K562 (cell line): ENCODE data around the gene SIRT4. TPM values are rescaled to one million over a fixed set of nuclear protein-coding genes. Genes with fewer than 3 reads are reported as not detected.

Experiments
- ATAC-seq: fragments of 200-7000 bp; cut with Tn5 transposase; 3 replicates; pipeline ENCODE4 v1.9.1; 2020; ENCODE audit warnings: moderate library complexity
- BruUV-seq: library from RNA; stranded (reverse); fragments of 400-500 nt; replicated peaks from 2 replicates; lab custom pipeline; 2021; lab: Mats Ljungman, UMichigan
- CTCF ChIA-PET: fragments of 300-600 bp; formaldehyde crosslinking; extraction: SDS; loops from one replicate; lab custom pipeline; 2021; ENCODE audit warnings: low intra/inter-chr PET ratio; lab: Yijun Ruan, JAX
- POLR2A ChIA-PET: fragments of 300-600, 350-650 bp; sonication (Branson Sonifier 250); formaldehyde crosslinking; extraction: SDS; loops from one replicate; lab custom pipeline; 2021; ENCODE audit warnings: antibody characterized with exemption, inconsistent platforms; lab: Yijun Ruan, JAX
- DNase-seq, 4 experiments: peaks; one replicate each; pipeline versions ENCODE4 v3.0.0 to v3.0.0-alpha.2; 2011 to 2018; ENCODE audit warnings: low spot score in 3 of 4, mixed read lengths in 3 of 4; ENCODE audit errors: extremely low read depth in 1 of 4
- FAIRE-seq: peaks from 2 replicates; lab custom pipeline; 2011; peaks lifted over from hg19 to GRCh38; lab: Jason Lieb, UNC
- H2AFZ ChIP-seq: 2 replicates; pipeline ENCODE4 v1.6.0; 2011; ENCODE audit warnings: low read depth, low read length, control low read depth, inconsistent platforms
- H3K27ac ChIP-seq: fragments of 200-600 bp; 3 replicates; pipeline ENCODE4 v1.8.0; 2011; ENCODE audit warnings: low read depth, mild to moderate bottlenecking, control low read depth, inconsistent platforms, low read length, moderate library complexity, mixed read lengths; ENCODE audit errors: extremely low read depth
- H3K27me3 ChIP-seq, 2 experiments: fragments of 300-600 bp in 1 of 2; 2 replicates in 1 of 2; 3 replicates in 1 of 2; pipeline versions ENCODE4 v1.6.0 to v1.8.0; 2011; ENCODE audit warnings: inconsistent platforms in 2 of 2, low read length in 2 of 2, mild to moderate bottlenecking in 1 of 2, mixed read lengths in 1 of 2, moderate library complexity in 1 of 2; ENCODE audit not compliant: control insufficient read depth in 2 of 2, insufficient read depth in 2 of 2
- H3K36me3 ChIP-seq: fragments of 300-600 bp; 3 replicates; pipeline ENCODE4 v1.8.0; 2011; ENCODE audit warnings: mild to moderate bottlenecking, low read length, inconsistent platforms; ENCODE audit not compliant: control insufficient read depth, insufficient read depth
- H3K4me1 ChIP-seq, 2 experiments: fragments of 200-600 bp in 1 of 2; replicated peaks in 1 of 2; 2 replicates in 1 of 2; 3 replicates in 1 of 2; pipeline versions ENCODE4 v1.5.1 to v1.8.0; 2011; ENCODE audit warnings: inconsistent platforms in 2 of 2, low read length in 2 of 2, mild to moderate bottlenecking in 1 of 2, mixed read lengths in 1 of 2, moderate library complexity in 1 of 2; ENCODE audit not compliant: control insufficient read depth in 2 of 2, insufficient read depth in 2 of 2
- H3K4me2 ChIP-seq: 2 replicates; pipeline ENCODE4 v1.6.1; 2011; ENCODE audit warnings: low read length, control low read depth, inconsistent platforms, mixed read lengths; ENCODE audit not compliant: insufficient read depth
- H3K4me3 ChIP-seq: fragments of 200-600 bp; sonication (generic), shearing (Covaris generic); 2 replicates; pipeline ENCODE4 v1.5.1; 2016; ENCODE audit warnings: control low read depth, inconsistent platforms
- H3K79me2 ChIP-seq: fragments of 200-600 bp; 3 replicates; pipeline ENCODE4 v1.8.0; 2011; ENCODE audit warnings: low read length, inconsistent platforms; ENCODE audit not compliant: control insufficient read depth, insufficient read depth
- H3K9ac ChIP-seq, 2 experiments: 2 replicates each; pipeline versions ENCODE4 v1.6.0 to v1.6.1; 2011; ENCODE audit warnings: low read depth in 2 of 2, low read length in 2 of 2, control low read depth in 1 of 2, inconsistent platforms in 1 of 2, mild to moderate bottlenecking in 1 of 2, mixed read lengths in 1 of 2; ENCODE audit not compliant: insufficient read depth in 1 of 2
- H3K9me1 ChIP-seq: one replicate; pipeline ENCODE4 v1.6.0; 2011; ENCODE audit warnings: inconsistent platforms, mild to moderate bottlenecking, low read length, moderate library complexity; ENCODE audit not compliant: control insufficient read depth, insufficient read depth
- H3K9me3 ChIP-seq: replicated peaks from 2 replicates; pipeline ENCODE4 v1.5.1; 2011; ENCODE audit warnings: low read depth, low read length, inconsistent platforms; ENCODE audit not compliant: control insufficient read depth, insufficient read depth
- H4K20me1 ChIP-seq: replicated peaks from 2 replicates; pipeline ENCODE4 v1.6.1; 2011; ENCODE audit warnings: low read length, inconsistent platforms, mixed read lengths; ENCODE audit not compliant: control insufficient read depth, insufficient read depth
- BRCA1 ChIP-seq, 2 experiments: fragments of 450-650 bp in 1 of 2; sonication (generic) in 1 of 2; formaldehyde crosslinking in 1 of 2; IDR thresholded peaks; 2 replicates each; pipeline versions ENCODE4 v1.5.0 to v1.6.1; 2017 to 2020; ENCODE audit warnings: mild to moderate bottlenecking in 1 of 2, missing genetic modification reagents in 1 of 2
- CHD1 ChIP-seq: fragments of 200-600 bp; sonication (generic); IDR thresholded peaks from one replicate; pipeline ENCODE4 v1.6.1; 2012; ENCODE audit warnings: mild to moderate bottlenecking, moderate library complexity, low read length, inconsistent platforms
- KAT7 ChIP-seq: sonication (generic); formaldehyde crosslinking; IDR thresholded peaks from 2 replicates; pipeline ENCODE4 v1.8.0; 2022; ENCODE audit warnings: missing genetic modification reagents, mild to moderate bottlenecking, borderline replicate concordance
- WGBS: fragments of 100-300 bp; shearing (Covaris generic); methylation state at CpG from one replicate; pipeline ENCODE4 v1.1.6; 2016; ENCODE audit warnings: low coverage, mixed read lengths; ENCODE audit not compliant: insufficient coverage; ENCODE audit errors: missing lambda C conversion rate; 5-methylcytosine and 5-hydroxymethylcytosine counted together
- in situ Hi-C: fragments of 300-500 bp; cut with MboI; formaldehyde crosslinking; loops from 4 replicates; pipeline ENCODE4 v1.15.0; 2018; ENCODE audit warnings: inconsistent platforms, mixed read lengths
- intact Hi-C: fragments of 100-400 bp; cut with micrococcal nuclease; formaldehyde crosslinking; loops from 2 replicates; pipeline ENCODE4 v1.14.2; 2022
- polyA plus RNA-seq, 8 experiments: library from polyadenylated mRNA; depleted of rRNA in 4 of 8; stranded (reverse) in 5 of 8; unstranded in 3 of 8; fragments of >200 nt; fragmentation: Nextera tagmentation in 2 of 8; fragmentation: Illumina TruSeq in 1 of 8; extraction: Ambion mirVana in 2 of 8; extraction: Trizol in 1 of 8; gene quantifications; 2 replicates each; pipeline versions ENCODE4 v1.2.1 to v1.2.3, GENCODE V29; 2011 to 2014; ENCODE audit warnings: inconsistent platforms in 1 of 8, missing spikeins in 1 of 8
- total RNA-seq, 7 experiments: library from RNA; depleted of rRNA in 6 of 7; stranded (reverse); fragments of >200 nt in 6 of 7; fragmentation: Illumina TruSeq in 2 of 7; extraction: Trizol in 2 of 7; gene quantifications; 2 replicates each; pipeline versions ENCODE4 v1.2.1 to v1.2.3, GENCODE V29; 2011 to 2021; ENCODE audit warnings: low replicate concordance in 1 of 7

SIRT4 gene
- total and polyA plus RNA-seq, 9 of the 15 experiments (the other 6 are each of a cell fraction or from before 2014, with no cell fraction given) = 0.86 to 5.2 (median 2.4) TPM

DNA sequence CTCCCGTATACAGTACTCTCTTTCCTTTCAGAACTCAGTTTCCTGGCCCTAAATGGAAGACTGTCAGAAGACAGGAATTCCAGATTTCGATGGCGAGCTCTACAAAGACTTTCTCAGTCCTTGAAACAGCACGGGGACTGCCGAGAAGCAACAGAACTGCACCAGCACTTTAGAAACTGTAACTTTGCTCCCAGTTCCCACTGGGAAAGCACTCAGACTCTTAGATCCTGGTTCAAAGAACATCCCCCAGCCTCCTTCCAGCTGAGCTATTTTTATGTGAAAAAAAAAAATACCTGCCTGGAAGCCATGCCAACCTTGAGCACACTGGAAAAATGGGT, 38.4 kb upstream of the SIRT4 start:
- Histone ChIP-seq H3K9me1 (no peaks in the 10 kb centered on the region), H3K4me3 (no peak overlapping the region), H3K9ac (peak overlapping the region in 1 of 2 experiments; percentile 99; a peak in 2 of 4 replicates), H3K79me2 (peaks cover 53% of the 10 kb centered on the region; the same call in 2 of the 3 replicates), H3K36me3 (no peaks in the 10 kb centered on the region; the same call in 2 of the 3 replicates), H2AFZ (no peak overlapping the region), H3K4me2 (no peak overlapping the region), H4K20me1 (peaks cover 16% of the 10 kb centered on the region), H3K9me3 (no peaks in the 10 kb centered on the region), H3K27ac (no peak overlapping the region), H3K4me1 (peaks cover 37 to 42% of the 10 kb centered on the region in 2 experiments; a peak in 4 of 5 replicates), H3K27me3 (no peaks in the 10 kb centered on the region)
- TF ChIP-seq BRCA1 (IDR thresholded peaks at IDR 0.05) (no peak), BRCA1 (CRISPR knock-in tag; IDR thresholded peaks at IDR 0.05) (no peak)
- ChIA-PET POLR2A (interaction anchor here (0.9 to 10.5 kb wide), 6 partner anchors 15 to 163 kb away, joined by 3 to 110 read pairs (median 32); partner anchors contain the start of genes GCN1, RNU4-1, RNU4-2 and RPLP0), CTCF (no interaction called here)
- no peak for FAIRE-seq
- no TSS peak for BruUV-seq
- no peak for ATAC-seq
- WGBS = 46% methylated on average over 5 of the region's 5 CpGs
- intact Hi-C loops (no loop called here), in situ Hi-C loops (loop anchor here (5.0 kb wide), 1 partner anchor 36 kb away; no protein-coding TSS in a partner anchor)
- no peak for DNase-seq

DNA sequence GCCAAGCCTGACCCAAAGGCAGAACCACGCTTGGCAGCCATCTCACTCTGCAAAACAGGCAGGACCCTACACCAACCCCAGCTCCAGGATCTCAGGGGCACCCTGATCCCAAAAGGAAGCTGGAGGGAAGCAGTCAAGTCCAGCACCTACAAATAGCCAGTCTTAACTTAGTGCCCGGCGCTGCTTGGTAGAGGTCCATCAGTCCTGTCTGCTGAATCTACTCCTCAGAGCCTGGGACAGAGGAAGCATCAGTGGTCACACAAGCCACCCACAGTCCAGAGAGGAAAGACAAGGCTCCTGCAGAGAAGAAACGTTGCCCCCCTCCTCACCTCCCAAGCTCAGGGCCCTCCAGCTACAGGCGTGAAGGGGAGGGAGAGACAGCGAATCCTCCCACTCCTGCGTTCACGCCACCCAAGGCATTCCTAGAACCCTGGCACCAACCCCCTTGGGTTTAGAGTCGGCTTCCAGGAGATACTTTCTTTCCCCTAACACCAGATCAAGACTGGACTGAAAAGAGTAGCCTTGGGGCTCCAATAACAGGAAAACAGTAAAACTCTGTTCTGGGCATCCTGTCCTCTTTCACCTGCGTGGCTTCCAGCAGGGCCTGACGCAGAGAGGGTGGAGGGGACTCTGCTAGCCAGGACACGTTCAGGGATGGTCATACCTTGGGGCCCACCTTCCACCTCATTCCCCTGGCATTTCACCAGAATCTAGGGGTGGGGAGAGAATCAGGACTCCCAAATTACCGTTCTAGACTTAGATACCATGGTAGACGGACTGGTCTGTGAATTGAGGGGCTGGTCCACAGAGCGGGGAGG, 37.8 kb upstream of the SIRT4 start:
- ChIA-PET CTCF (interaction anchor here (3.5 kb wide), 1 partner anchor 36 kb away, joined by 35 read pairs; no protein-coding TSS in a partner anchor), POLR2A (interaction anchor here (0.9 to 10.5 kb wide), 6 partner anchors 15 to 164 kb away, joined by 3 to 110 read pairs (median 32); partner anchors contain the start of genes GCN1, RNU4-1, RNU4-2 and RPLP0)
- 48% methylated on average over 15 of the region's 15 CpGs for WGBS
- Histone ChIP-seq H3K79me2 (peaks cover 52% of the 10 kb centered on the region; the same call in 2 of the 3 replicates), H3K4me3 (peak overlapping the region; percentile 70), H3K36me3 (no peaks in the 10 kb centered on the region; the same call in 2 of the 3 replicates), H2AFZ (no peak overlapping the region), H3K9ac (peak overlapping the region; percentile 83 to 99; a peak in 3 of 4 replicates), H3K9me1 (no peaks in the 10 kb centered on the region), H3K4me1 (peaks cover 37 to 42% of the 10 kb centered on the region in 2 experiments; a peak in 4 of 5 replicates), H4K20me1 (peaks cover 16% of the 10 kb centered on the region), H3K27ac (no peak overlapping the region), H3K27me3 (no peaks in the 10 kb centered on the region), H3K9me3 (no peaks in the 10 kb centered on the region), H3K4me2 (peak overlapping the region; percentile 77)
- in situ Hi-C loops (loop anchor here (5.0 kb wide), 1 partner anchor 37 kb away; no protein-coding TSS in a partner anchor), intact Hi-C loops (no loop called here)
- no peak for DNase-seq
- no peak for FAIRE-seq
- TF ChIP-seq CHD1 (peak; percentile 10), KAT7 (CRISPR knock-in tag) (no peak)
- no peak for ATAC-seq
- no TSS peak for BruUV-seq
